ENCODE data around the gene FRMD4B.
A peak's percentile ranks its signal among the peaks of the same experiment; 100 is the strongest.

The FRMD4B gene

GRCh38 chr3:69403454-69403853 lies 17.6 kb upstream of the FRMD4B start:
- no peak for DNase-seq

GRCh38 chr3:69400683-69401082 lies 14.8 kb upstream of the FRMD4B start:
- DNase-seq, result no peak

- no peak for DNase-seq
Measured at GRCh38 chr3:69392850-69393249, 7.0 kb upstream of the FRMD4B start.

- no peak for DNase-seq
Measured at GRCh38 chr3:69392415-69392814, 6.5 kb upstream of the FRMD4B start.

- DNase-seq, result no peak
Measured at GRCh38 chr3:69391554-69391953, 5.7 kb upstream of the FRMD4B start.

- no peak for DNase-seq
Measured at GRCh38 chr3:69390771-69391170, 4.9 kb upstream of the FRMD4B start.

GRCh38 chr3:69389520-69390248 lies 3.8 kb upstream of the FRMD4B start:
- peak; percentile 11 to 31 for DNase-seq

GRCh38 chr3:69388241-69388640 lies 2.4 kb upstream of the FRMD4B start:
- DNase-seq, result no peak

- DNase-seq, result peak in 1 of 2 experiments; percentile 33
Measured at GRCh38 chr3:69386556-69387385, 883 bp upstream of the FRMD4B start.

- no peak for DNase-seq
Measured at GRCh38 chr3:69385123-69385722, 665 bp downstream of the FRMD4B start.

GRCh38 chr3:69384326-69384725 lies 1.6 kb downstream of the FRMD4B start:
- DNase-seq, result no peak

GRCh38 chr3:69379661-69380060 lies 6.2 kb downstream of the FRMD4B start:
- DNase-seq, result no peak

- DNase-seq, result no peak
Measured at GRCh38 chr3:69378112-69378802, 7.6 kb downstream of the FRMD4B start.

GRCh38 chr3:69377262-69377661 lies 8.6 kb downstream of the FRMD4B start:
- DNase-seq, result no peak

- no peak for DNase-seq
Measured at GRCh38 chr3:69376731-69377130, 9.2 kb downstream of the FRMD4B start.

GRCh38 chr3:69371816-69372215 lies 14.1 kb downstream of the FRMD4B start:
- DNase-seq, result no peak

GRCh38 chr3:69370901-69371301 lies 15.0 kb downstream of the FRMD4B start:
- no peak for DNase-seq

GRCh38 chr3:69370156-69370883 lies 15.6 kb downstream of the FRMD4B start:
- peak; percentile 47 to 53 for DNase-seq

GRCh38 chr3:69368129-69368741 lies 17.7 kb downstream of the FRMD4B start:
- peak; percentile 36 to 65 for DNase-seq

- DNase-seq, result no peak
Measured at GRCh38 chr3:69367586-69367985, 18.3 kb downstream of the FRMD4B start.

GRCh38 chr3:69364354-69364753 lies 21.5 kb downstream of the FRMD4B start:
- DNase-seq, result no peak

- no peak for DNase-seq
Measured at GRCh38 chr3:69360690-69361089, 25.2 kb downstream of the FRMD4B start.
